Testis (tissue), 2 donors: ENCODE data around the gene LPAR1.

Source experiments
- CTCF ChIP-seq, 3 experiments: fragments of 450-650 bp in 2 of 3; fragments of 200-600 bp in 1 of 3; sonication (generic) in 1 of 3; IDR thresholded peaks; one replicate each; pipeline ENCODE4 v1.5.1; 2016 to 2019; ENCODE audit warnings: antibody characterized with exemption in 3 of 3, mild to moderate bottlenecking in 2 of 3, moderate library complexity in 1 of 3
- POLR2A ChIP-seq: fragments of 450-650 bp; IDR thresholded peaks from one replicate; pipeline ENCODE4 v1.6.1; 2017; ENCODE audit warnings: antibody characterized with exemption, mild to moderate bottlenecking, moderate library complexity

DNA sequence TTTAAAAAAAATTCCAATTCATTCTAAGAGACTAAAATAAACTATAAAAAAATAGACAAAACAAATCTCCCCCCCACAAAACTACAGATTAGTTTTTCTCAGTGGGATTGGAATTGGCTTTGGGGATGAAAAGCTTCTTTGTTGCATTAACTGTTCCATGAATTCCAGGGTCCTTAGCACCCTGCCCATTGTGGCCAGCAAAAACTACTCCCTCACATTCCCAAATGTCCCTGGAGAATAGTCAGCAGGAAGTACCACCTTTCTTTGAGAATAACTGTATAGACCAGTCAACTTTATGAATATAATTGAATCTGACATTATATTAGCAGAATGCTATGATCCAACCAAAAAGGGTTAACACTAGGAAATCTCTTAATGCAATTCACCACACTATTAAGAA lies 147.9 kb downstream of the LPAR1 start:
- TF ChIP-seq CTCF (IDR thresholded peaks at IDR 0.05) (no peak), POLR2A (no peak)
